Osteocyte (in vitro differentiated cells): ENCODE data around the gene TAX1BP1. TPM values are rescaled to one million over a fixed set of nuclear protein-coding genes. Genes with fewer than 3 reads are reported as not detected.

Source experiments
- DNase-seq: peaks from one replicate; pipeline ENCODE4 v3.0.0; 2021; ENCODE audit warnings: mixed read lengths; ENCODE audit not compliant: unreplicated experiment; ENCODE audit errors: extremely low spot score
- H3K27ac Mint-ChIP-seq: one replicate; pipeline ENCODE4 v1.8.0; 2021; ENCODE audit warnings: mild to moderate bottlenecking, mixed read lengths; ENCODE audit not compliant: unreplicated experiment
- H3K27me3 Mint-ChIP-seq: one replicate; pipeline ENCODE4 v1.8.0; 2021; ENCODE audit warnings: mixed read lengths; ENCODE audit not compliant: unreplicated experiment
- H3K36me3 Mint-ChIP-seq: one replicate; pipeline ENCODE4 v1.8.0; 2021; ENCODE audit warnings: mixed read lengths; ENCODE audit not compliant: unreplicated experiment
- H3K4me1 Mint-ChIP-seq: one replicate; pipeline ENCODE4 v1.8.0; 2021; ENCODE audit warnings: mixed read lengths; ENCODE audit not compliant: unreplicated experiment
- H3K4me3 Mint-ChIP-seq: one replicate; pipeline ENCODE4 v1.8.0; 2021; ENCODE audit warnings: mild to moderate bottlenecking, moderate library complexity, mixed read lengths; ENCODE audit not compliant: unreplicated experiment
- H3K9me3 Mint-ChIP-seq: one replicate; pipeline ENCODE4 v1.8.0; 2021; ENCODE audit warnings: mixed read lengths; ENCODE audit not compliant: unreplicated experiment
- CTCF ChIP-seq: fragments of 200-600 bp; sonication (generic); IDR thresholded peaks from 2 replicates; pipeline ENCODE4 v1.5.0; 2021; ENCODE audit warnings: antibody characterized with exemption, mild to moderate bottlenecking, moderate library complexity
- total RNA-seq: library from RNA; stranded (reverse); gene quantifications from 2 replicates; pipeline ENCODE4 v1.2.1, GENCODE V29; 2021

TAX1BP1 gene
- total RNA-seq, 1 donor from 2014 or later = 95.5 TPM

- no peak for DNase-seq
- Mint-ChIP-seq H3K4me3 (no peak overlapping the region), H3K9me3 (no peaks in the 10 kb centered on the region), H3K36me3 (peaks cover 27% of the 10 kb centered on the region), H3K4me1 (peaks cover 5% of the 10 kb centered on the region), H3K27me3 (no peaks in the 10 kb centered on the region), H3K27ac (no peak overlapping the region)
- TF ChIP-seq CTCF = peak; percentile 68
Measured at GRCh38 chr7:27774717-27775328, 34.9 kb downstream of the TAX1BP1 start.

GRCh38 chr7:27775782-27776181, 35.8 kb downstream of the TAX1BP1 start:
- Mint-ChIP-seq H3K27ac (no peak overlapping the region), H3K36me3 (peaks cover 23% of the 10 kb centered on the region), H3K27me3 (no peaks in the 10 kb centered on the region), H3K9me3 (no peaks in the 10 kb centered on the region), H3K4me1 (peaks cover 5% of the 10 kb centered on the region), H3K4me3 (no peak overlapping the region)
- no peak for TF ChIP-seq CTCF
- no peak for DNase-seq

- TF ChIP-seq CTCF = no peak
- Mint-ChIP-seq H3K36me3 (peaks cover 11% of the 10 kb centered on the region), H3K4me1 (peaks cover 5% of the 10 kb centered on the region), H3K27me3 (no peaks in the 10 kb centered on the region), H3K9me3 (no peaks in the 10 kb centered on the region), H3K27ac (no peak overlapping the region), H3K4me3 (no peak overlapping the region)
- DNase-seq = no peak
Measured at GRCh38 chr7:27777662-27778061, 37.7 kb downstream of the TAX1BP1 start.

GRCh38 chr7:27779873-27780272, 39.9 kb downstream of the TAX1BP1 start:
- peaks cover 20% of the 10 kb centered on the region for H3K4me1 Mint-ChIP-seq
- H3K27me3 Mint-ChIP-seq = no peaks in the 10 kb centered on the region
- TF ChIP-seq CTCF = no peak
- DNase-seq = no peak
- H3K36me3 Mint-ChIP-seq = peaks cover 8% of the 10 kb centered on the region
- H3K4me3 Mint-ChIP-seq = no peak overlapping the region
- H3K27ac Mint-ChIP-seq = no peak overlapping the region
- no peaks in the 10 kb centered on the region for H3K9me3 Mint-ChIP-seq

GRCh38 chr7:27781188-27781587, 41.2 kb downstream of the TAX1BP1 start:
- Mint-ChIP-seq H3K4me3 (no peak overlapping the region), H3K4me1 (peaks cover 20% of the 10 kb centered on the region), H3K27me3 (no peaks in the 10 kb centered on the region), H3K9me3 (no peaks in the 10 kb centered on the region), H3K27ac (no peak overlapping the region), H3K36me3 (peaks cover 13% of the 10 kb centered on the region)
- no peak for TF ChIP-seq CTCF
- no peak for DNase-seq
